Kidney (tissue), 14 donors: ENCODE measurements around the gene PITPNM1. TPM values are rescaled to one million over a fixed set of nuclear protein-coding genes. Genes with fewer than 3 reads are reported as not detected.
"Not testable (repeated sequence)": the region's sequence is repeated elsewhere in the genome, so short reads cannot be mapped to it uniquely, and the experiment has no call there.

Experiments
- DNase-seq, 5 donors: peaks; one replicate each; pipeline ENCODE4 v3.0.0-alpha.2; 2013 to 2020
- FAIRE-seq: peaks from 2 replicates; lab custom pipeline; 2012; peaks lifted over from hg19 to GRCh38; lab: Jason Lieb, UNC
- H3K27ac ChIP-seq, 2 donors: one replicate each; pipeline ENCODE4 v1.7.0; 2013; ENCODE audit warnings: low read depth in 2 of 2, low read length in 2 of 2, inconsistent platforms in 1 of 2
- H3K27me3 ChIP-seq: one replicate; pipeline ENCODE4 v1.7.1; 2013; ENCODE audit warnings: low read length, inconsistent platforms; ENCODE audit not compliant: control insufficient read depth, insufficient read depth
- H3K36me3 ChIP-seq, 3 donors: one replicate each; pipeline versions ENCODE4 v1.7.0 to v1.7.1; 2013; ENCODE audit warnings: low read length in 3 of 3, control low read depth in 1 of 3, inconsistent platforms in 1 of 3; ENCODE audit not compliant: insufficient read depth in 3 of 3, control insufficient read depth in 2 of 3
- H3K4me1 ChIP-seq, 3 donors: one replicate each; pipeline versions ENCODE4 v1.7.0 to v1.7.1; 2013; ENCODE audit warnings: low read length in 3 of 3, inconsistent platforms in 1 of 3, low read depth in 1 of 3; ENCODE audit not compliant: control insufficient read depth in 2 of 3, insufficient read depth in 2 of 3
- H3K4me3 ChIP-seq, 3 donors: one replicate each; pipeline versions ENCODE4 v1.7.0 to v1.8.1; 2013; ENCODE audit warnings: low read length in 3 of 3, control low read depth in 1 of 3, inconsistent platforms in 1 of 3
- H3K9ac ChIP-seq, 3 donors: one replicate each; pipeline versions ENCODE4 v1.7.0 to v1.7.1; 2013; ENCODE audit warnings: low read length in 3 of 3, control low read depth in 1 of 3, inconsistent platforms in 1 of 3
- H3K9me3 ChIP-seq, 3 donors: one replicate each; pipeline versions ENCODE4 v1.7.0 to v1.7.1; 2013; ENCODE audit warnings: low read length in 3 of 3, control low read depth in 1 of 3, inconsistent platforms in 1 of 3; ENCODE audit not compliant: control insufficient read depth in 2 of 3, insufficient read depth in 1 of 3
- CTCF ChIP-seq: IDR thresholded peaks from 3 replicates; pipeline ENCODE4 v1.5.1; 2012; ENCODE audit warnings: mild to moderate bottlenecking, moderate library complexity, borderline replicate concordance; ENCODE audit not compliant: insufficient read depth; ENCODE audit errors: extremely low read depth
- intact Hi-C: fragments of 100-400 bp; cut with DNase I; formaldehyde crosslinking; loops from one replicate; pipeline ENCODE4 v1.11.1; 2022
- polyA plus RNA-seq: library from polyadenylated mRNA; stranded (reverse); fragments of 350-450 nt; fragmentation: Illumina TruSeq; extraction: RNeasy Lipid Tissue Mini Kit (QIAGEN cat#74804); gene quantifications from one replicate; pipeline ENCODE4 v1.2.3, GENCODE V29; 2014; ENCODE audit warnings: low read depth, low replicate concordance; ENCODE audit not compliant: insufficient read depth
- total RNA-seq: library from RNA; stranded (reverse); fragmentation: NEBNext Ultra II Directional; extraction: Animal tissue kit (Norgen Biotek cat#: 25700); gene quantifications from one replicate; pipeline ENCODE4 v1.2.1, GENCODE V29; 2021
- donor health status: control.
- donor health status: control.
- donor health status: control.
- donor health status: control.
- donor health status: control.
- donor health status: DM: yes; HTN: yes; CAD: no.
- donor health status: Normal renal cell carcinoma (clear cell type).

PITPNM1 gene
- total and polyA plus RNA-seq, 2 donors from 2014 or later, result 19.3 to 74.7 TPM

DNA sequence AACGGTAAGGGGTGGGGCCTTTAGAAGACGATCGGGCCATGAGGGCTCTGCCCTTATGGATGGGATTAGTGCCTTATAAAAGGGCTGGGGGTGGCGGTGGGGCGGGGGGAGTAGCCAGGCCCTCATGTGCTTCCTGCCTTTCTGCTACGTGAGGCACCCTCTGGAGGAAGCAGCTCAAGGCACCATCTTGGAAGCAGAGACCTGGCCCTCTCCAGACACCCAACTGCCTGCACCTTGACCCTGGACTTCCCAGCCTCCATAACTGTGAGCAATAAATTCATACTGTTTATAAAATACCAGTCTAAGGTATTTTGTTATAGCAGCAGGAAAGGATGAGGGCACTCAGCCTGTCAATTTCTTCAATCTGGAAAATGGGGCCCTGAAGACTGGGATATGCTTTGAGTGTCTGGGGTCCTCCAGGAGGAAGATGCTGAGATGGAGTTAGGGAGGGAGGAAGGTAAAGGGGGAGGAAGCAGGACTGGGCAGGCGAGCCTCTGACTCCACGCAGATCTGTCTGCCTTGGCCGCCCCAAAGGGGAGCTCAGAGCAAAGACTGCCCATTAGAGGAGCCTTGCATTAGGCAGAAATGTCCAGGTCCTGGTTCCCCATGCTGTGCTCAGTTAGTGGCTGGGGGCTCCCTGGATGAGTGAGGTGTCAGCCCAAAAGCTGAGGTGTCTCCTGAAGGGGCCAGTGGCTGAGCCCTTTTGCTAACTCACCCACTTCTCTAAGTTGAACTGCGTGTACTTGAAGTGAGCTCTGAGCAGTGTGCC is 12.8 kb upstream of the PITPNM1 start:
- intact Hi-C loops, result no loop called here
- no peak overlapping the region for H3K4me3 ChIP-seq
- no peaks in the 10 kb centered on the region for H3K9me3 ChIP-seq
- no peak overlapping the region for H3K27ac ChIP-seq
- no peaks in the 10 kb centered on the region for H3K4me1 ChIP-seq
- TF ChIP-seq CTCF, result no peak
- H3K9ac ChIP-seq, result no peak overlapping the region
- FAIRE-seq (no peak), DNase-seq (peak in 1 of 5 donors; percentile 35)
- no peaks in the 10 kb centered on the region for H3K27me3 ChIP-seq
- H3K36me3 ChIP-seq, result no peaks in the 10 kb centered on the region

- Histone ChIP-seq H3K4me1 (no peaks in the 10 kb centered on the region), H3K27me3 (no peaks in the 10 kb centered on the region), H3K27ac (no peak overlapping the region), H3K9ac (no peak overlapping the region), H3K36me3 (no peaks in the 10 kb centered on the region), H3K9me3 (no peaks in the 10 kb centered on the region), H3K4me3 (no peak overlapping the region)
- no peak for TF ChIP-seq CTCF
- FAIRE-seq (no peak), DNase-seq (peak in 1 of 5 donors; percentile 47)
- intact Hi-C loops, result no loop called here
These were observed 11.6 kb upstream of the PITPNM1 start for GRCh38 chr11:67516806-67517205.

DNA sequence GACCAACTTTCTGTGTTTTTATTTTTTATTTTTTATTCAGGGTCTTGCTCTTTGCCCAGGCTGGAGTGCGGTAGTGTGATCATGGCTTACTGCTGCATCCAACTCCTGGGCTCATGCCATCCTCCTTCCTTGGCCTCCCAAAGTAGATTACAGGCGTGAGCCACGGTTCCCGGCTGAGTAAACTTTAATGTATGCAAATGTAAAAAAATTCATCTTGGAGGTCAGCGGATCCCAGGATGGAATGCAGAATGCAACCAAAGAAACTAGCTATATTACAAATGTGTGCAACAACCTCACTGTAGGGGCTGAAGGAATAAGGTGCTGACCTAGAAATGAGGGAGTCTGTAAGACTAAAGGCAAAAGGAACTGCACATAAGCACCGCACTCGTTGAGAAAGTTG is 9.0 kb upstream of the PITPNM1 start:
- FAIRE-seq, result no peak
- H3K4me3 ChIP-seq, result no peak overlapping the region
- intact Hi-C loops, result no loop called here
- no peaks in the 10 kb centered on the region for H3K36me3 ChIP-seq
- H3K27me3 ChIP-seq, result no peaks in the 10 kb centered on the region
- peaks cover 0 to under 1% (median 0%) of the 10 kb centered on the region in 3 donors for H3K4me1 ChIP-seq
- DNase-seq, result peak in 1 of 5 donors; percentile 13
- no peak for TF ChIP-seq CTCF
- H3K9ac ChIP-seq, result no peak overlapping the region
- H3K27ac ChIP-seq, result no peak overlapping the region
- no peaks in the 10 kb centered on the region for H3K9me3 ChIP-seq

GRCh38 chr11:67511558-67511957 is 6.4 kb upstream of the PITPNM1 start:
- H3K27me3 ChIP-seq, H3K9me3 ChIP-seq, H3K4me3 ChIP-seq, H3K36me3 ChIP-seq, H3K9ac ChIP-seq, H3K27ac ChIP-seq, FAIRE-seq, intact Hi-C loops: not testable (repeated sequence)
- H3K4me1 ChIP-seq, result peaks cover 0 to 16% (median 4%) of the 10 kb centered on the region in 3 donors
- DNase-seq, result peak in 2 of 5 donors; percentile 15 to 18
